Activated CD4-positive, alpha-beta T cell treated with anti-CD3 and anti-CD28 coated beads, Interleukin-2, amount 10 ng/mL, durations not matched to agents 7 days and 5 days (primary cell): ENCODE measurements around the gene DGKI. TPM values are rescaled to one million over a fixed set of nuclear protein-coding genes. Genes with fewer than 3 reads are reported as not detected.

Source experiments
- CTCF ChIA-PET: fragments of 350-600 bp; sonication (Branson Sonifier 250); formaldehyde crosslinking; loops from one replicate; lab custom pipeline; 2021; ENCODE audit warnings: antibody characterized with exemption; lab: Charles Lee
- POLR2A ChIA-PET: fragments of 350-600 bp; sonication (Branson Sonifier 250); formaldehyde crosslinking; loops from one replicate; lab custom pipeline; 2021; ENCODE audit warnings: antibody characterized with exemption; lab: Charles Lee
- DNase-seq: peaks from one replicate; pipeline ENCODE4 v3.0.0-alpha.2; 2020
- H3K27ac Mint-ChIP-seq: one replicate; pipeline ENCODE4 v1.8.0; 2021; ENCODE audit warnings: mild to moderate bottlenecking, moderate library complexity, mixed read lengths
- H3K27me3 Mint-ChIP-seq: one replicate; pipeline ENCODE4 v1.8.0; 2021; ENCODE audit warnings: mixed read lengths
- H3K36me3 Mint-ChIP-seq: one replicate; pipeline ENCODE4 v1.8.0; 2021; ENCODE audit warnings: low read depth, mixed read lengths
- H3K4me1 Mint-ChIP-seq: one replicate; pipeline ENCODE4 v1.8.0; 2021; ENCODE audit warnings: mixed read lengths
- H3K4me3 Mint-ChIP-seq: one replicate; pipeline ENCODE4 v1.8.0; 2021; ENCODE audit warnings: mild to moderate bottlenecking, moderate library complexity, mixed read lengths
- H3K9me3 Mint-ChIP-seq: one replicate; pipeline ENCODE4 v1.8.0; 2021; ENCODE audit warnings: mixed read lengths
- total RNA-seq, 2 experiments: library from RNA; stranded (reverse); gene quantifications; one replicate each; pipeline ENCODE4 v1.2.3, GENCODE V29; 2021

The DGKI gene
- total RNA-seq, 2 experiments from 2014 or later, result 0.06 to 0.25 TPM

GRCh38 chr7:137681657-137682562, 164.9 kb downstream of the DGKI start:
- Mint-ChIP-seq H3K4me1 (no peaks in the 10 kb centered on the region), H3K36me3 (no peaks in the 10 kb centered on the region)
- CTCF ChIA-PET, result interaction anchor here (0.7 to 1.1 kb wide), 3 partner anchors 13 to 25 kb away, joined by 3 read pairs; no protein-coding TSS in a partner anchor

GRCh38 chr7:137674551-137675409, 172.0 kb downstream of the DGKI start:
- Mint-ChIP-seq H3K27ac (no peak overlapping the region), H3K27me3 (peaks cover 7% of the 10 kb centered on the region), H3K4me1 (no peaks in the 10 kb centered on the region), H3K9me3 (no peaks in the 10 kb centered on the region), H3K36me3 (no peaks in the 10 kb centered on the region), H3K4me3 (no peak overlapping the region)
- DNase-seq, result no peak
- POLR2A ChIA-PET, result no interaction called here
- CTCF ChIA-PET, result no interaction called here

More at GRCh38 chr7:137681657-137682562, 164.9 kb downstream of the DGKI start:
- H3K27me3 Mint-ChIP-seq, result no peaks in the 10 kb centered on the region
- H3K9me3 Mint-ChIP-seq, result no peaks in the 10 kb centered on the region
- no peak overlapping the region for H3K27ac Mint-ChIP-seq
- POLR2A ChIA-PET, result no interaction called here
- H3K4me3 Mint-ChIP-seq, result no peak overlapping the region
- no peak for DNase-seq

- no peaks in the 10 kb centered on the region for H3K36me3 Mint-ChIP-seq
- H3K9me3 Mint-ChIP-seq, result no peaks in the 10 kb centered on the region
- H3K27me3 Mint-ChIP-seq, result peaks cover 7% of the 10 kb centered on the region
- CTCF ChIA-PET, result no interaction called here
- no peak overlapping the region for H3K4me3 Mint-ChIP-seq
- H3K27ac Mint-ChIP-seq, result no peak overlapping the region
- no peak for DNase-seq
- H3K4me1 Mint-ChIP-seq, result no peaks in the 10 kb centered on the region
- POLR2A ChIA-PET, result no interaction called here
These were observed 172.7 kb downstream of the DGKI start for GRCh38 chr7:137674048-137674447.

GRCh38 chr7:137671920-137672319, 174.9 kb downstream of the DGKI start:
- H3K27me3 Mint-ChIP-seq, result peaks cover 11% of the 10 kb centered on the region
- DNase-seq, result no peak
- no peak overlapping the region for H3K27ac Mint-ChIP-seq
- ChIA-PET CTCF (no interaction called here), POLR2A (no interaction called here)
- H3K4me1 Mint-ChIP-seq, result no peaks in the 10 kb centered on the region
- no peaks in the 10 kb centered on the region for H3K9me3 Mint-ChIP-seq
- H3K4me3 Mint-ChIP-seq, result no peak overlapping the region
- H3K36me3 Mint-ChIP-seq, result no peaks in the 10 kb centered on the region

GRCh38 chr7:137670222-137671064, 176.3 kb downstream of the DGKI start:
- ChIA-PET CTCF (no interaction called here), POLR2A (no interaction called here)

GRCh38 chr7:137669706-137670105, 177.1 kb downstream of the DGKI start:
- CTCF ChIA-PET, result interaction anchor here (1.1 kb wide), 1 partner anchor 12 kb away, joined by 3 read pairs; no protein-coding TSS in a partner anchor
- Mint-ChIP-seq H3K9me3 (no peaks in the 10 kb centered on the region), H3K4me1 (no peaks in the 10 kb centered on the region), H3K27ac (no peak overlapping the region), H3K4me3 (no peak overlapping the region), H3K27me3 (peaks cover 8% of the 10 kb centered on the region), H3K36me3 (no peaks in the 10 kb centered on the region)
- DNase-seq, result no peak
- POLR2A ChIA-PET, result no interaction called here

More at GRCh38 chr7:137670222-137671064, 176.3 kb downstream of the DGKI start:
- Mint-ChIP-seq H3K27me3 (peaks cover 8% of the 10 kb centered on the region), H3K4me3 (no peak overlapping the region), H3K36me3 (no peaks in the 10 kb centered on the region), H3K9me3 (no peaks in the 10 kb centered on the region), H3K27ac (no peak overlapping the region), H3K4me1 (no peaks in the 10 kb centered on the region)
- no peak for DNase-seq

GRCh38 chr7:137668404-137668803, 178.4 kb downstream of the DGKI start:
- ChIA-PET CTCF (interaction anchor here (0.7 to 1.1 kb wide), 2 partner anchors 11 to 13 kb away, joined by 3 read pairs; no protein-coding TSS in a partner anchor), POLR2A (no interaction called here)
- Mint-ChIP-seq H3K36me3 (no peaks in the 10 kb centered on the region), H3K4me3 (no peak overlapping the region), H3K4me1 (no peaks in the 10 kb centered on the region), H3K27me3 (peaks cover 8% of the 10 kb centered on the region), H3K27ac (no peak overlapping the region), H3K9me3 (no peaks in the 10 kb centered on the region)
- no peak for DNase-seq

GRCh38 chr7:137667633-137668387, 179.0 kb downstream of the DGKI start:
- Mint-ChIP-seq H3K27ac (no peak overlapping the region), H3K4me1 (no peaks in the 10 kb centered on the region), H3K27me3 (peaks cover 8% of the 10 kb centered on the region), H3K9me3 (no peaks in the 10 kb centered on the region), H3K36me3 (no peaks in the 10 kb centered on the region), H3K4me3 (no peak overlapping the region)
- ChIA-PET CTCF (interaction anchor here (0.7 kb wide), 1 partner anchor 11 kb away, joined by 3 read pairs; no protein-coding TSS in a partner anchor), POLR2A (no interaction called here)
- no peak for DNase-seq

GRCh38 chr7:137664846-137665245, 181.9 kb downstream of the DGKI start:
- Mint-ChIP-seq H3K27ac (no peak overlapping the region), H3K4me1 (no peaks in the 10 kb centered on the region), H3K27me3 (peaks cover 6% of the 10 kb centered on the region), H3K9me3 (no peaks in the 10 kb centered on the region), H3K36me3 (no peaks in the 10 kb centered on the region), H3K4me3 (no peak overlapping the region)
- CTCF ChIA-PET, result no interaction called here
- POLR2A ChIA-PET, result no interaction called here
- DNase-seq, result no peak

GRCh38 chr7:137661634-137662033, 185.1 kb downstream of the DGKI start:
- Mint-ChIP-seq H3K36me3 (no peaks in the 10 kb centered on the region), H3K27ac (no peak overlapping the region), H3K4me3 (no peak overlapping the region), H3K27me3 (peaks cover 2% of the 10 kb centered on the region), H3K4me1 (no peaks in the 10 kb centered on the region), H3K9me3 (no peaks in the 10 kb centered on the region)
- ChIA-PET CTCF (no interaction called here), POLR2A (no interaction called here)
- DNase-seq, result no peak

- H3K9me3 Mint-ChIP-seq, result no peaks in the 10 kb centered on the region
- POLR2A ChIA-PET, result no interaction called here
- no peaks in the 10 kb centered on the region for H3K4me1 Mint-ChIP-seq
- H3K27ac Mint-ChIP-seq, result no peak overlapping the region
- H3K4me3 Mint-ChIP-seq, result no peak overlapping the region
- H3K27me3 Mint-ChIP-seq, result peaks cover 2% of the 10 kb centered on the region
- no peaks in the 10 kb centered on the region for H3K36me3 Mint-ChIP-seq
- CTCF ChIA-PET, result interaction anchor here (1.6 kb wide), 1 partner anchor 10 kb away, joined by 3 read pairs; no protein-coding TSS in a partner anchor
- DNase-seq, result no peak
These were observed 188.4 kb downstream of the DGKI start for GRCh38 chr7:137658190-137658900.
